HG03442 (cell line): ENCODE results near the gene CPHXL.
A peak's percentile ranks its signal among the peaks of the same experiment; 100 is the strongest.

Experiments used
- ATAC-seq: cut with Tn5 transposase; IDR thresholded peaks from one replicate; pipeline ENCODE4 v1.9.1; 2021; ENCODE audit warnings: mild to moderate bottlenecking, moderate library complexity; ENCODE audit not compliant: unreplicated experiment

Gene CPHXL

DNA sequence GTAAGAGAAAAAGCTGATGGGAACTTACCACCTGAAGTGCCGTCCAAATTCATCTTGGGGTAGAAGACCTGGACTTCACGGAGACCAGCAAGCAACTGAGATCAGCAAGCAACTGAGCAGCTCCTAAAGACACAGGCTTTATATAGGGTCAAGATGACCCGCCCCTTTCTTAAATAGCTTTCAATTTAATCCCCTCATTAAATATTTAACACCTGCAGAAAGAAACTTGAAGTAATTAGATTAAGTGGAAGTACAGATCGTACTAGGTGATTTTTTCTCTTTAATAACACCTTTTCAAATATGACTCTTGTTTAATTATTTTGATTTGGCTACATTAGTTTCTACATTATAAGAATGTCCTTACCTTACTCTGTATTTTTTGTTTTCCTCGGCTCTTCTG, at the start of gene CPHXL:
Gene CPHXL (minus strand): TSS at position 101 of the 400 bp plus-strand sequence. CDS start 48 bp downstream, at position 53.
- ATAC-seq: no peak

- no peak for ATAC-seq
Measured at GRCh38 chr16:75774197-75774596, 47.9 kb upstream of the CPHXL start.

DNA sequence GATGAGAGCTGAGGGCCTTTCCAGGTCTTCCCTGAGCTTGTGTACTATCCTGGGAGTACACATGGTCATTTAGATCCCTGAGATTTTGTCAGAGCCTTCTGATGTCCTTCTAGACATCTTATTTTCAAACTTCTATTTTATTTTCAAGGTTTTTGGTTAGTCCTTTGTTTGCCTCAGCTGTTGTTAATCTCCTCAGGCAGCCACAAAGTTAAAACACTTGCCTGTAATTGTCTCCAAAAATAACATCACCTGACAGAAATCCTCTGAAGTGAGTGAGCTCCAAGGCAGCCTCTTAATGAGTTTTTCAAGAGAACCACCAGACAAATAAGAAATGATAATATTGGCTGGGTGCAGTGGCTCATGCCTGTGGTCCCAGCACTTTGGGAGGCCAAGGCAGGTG, 43.8 kb upstream of the CPHXL start:
- ATAC-seq: no peak

- peak; percentile 85 for ATAC-seq
Measured at GRCh38 chr16:75764154-75764768, 38.0 kb upstream of the CPHXL start.

DNA sequence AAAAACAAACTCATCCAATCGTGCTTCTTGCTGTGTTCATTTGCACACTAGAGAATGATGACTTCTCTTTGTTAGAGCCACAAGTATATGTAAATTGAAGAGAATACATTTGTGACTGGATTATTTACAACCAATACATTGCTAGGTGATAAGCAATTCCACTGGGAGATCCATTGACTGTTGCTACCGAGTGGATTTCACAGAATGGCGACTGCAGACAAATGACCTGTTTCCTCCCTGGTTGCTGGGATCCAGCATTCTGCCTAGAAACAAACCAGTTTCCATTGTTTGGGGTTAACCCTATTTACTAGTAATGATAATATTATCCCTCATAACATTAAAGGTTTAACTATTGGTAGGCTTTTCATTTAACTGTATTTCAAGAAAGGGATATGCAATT, 36.9 kb upstream of the CPHXL start:
- no peak for ATAC-seq

DNA sequence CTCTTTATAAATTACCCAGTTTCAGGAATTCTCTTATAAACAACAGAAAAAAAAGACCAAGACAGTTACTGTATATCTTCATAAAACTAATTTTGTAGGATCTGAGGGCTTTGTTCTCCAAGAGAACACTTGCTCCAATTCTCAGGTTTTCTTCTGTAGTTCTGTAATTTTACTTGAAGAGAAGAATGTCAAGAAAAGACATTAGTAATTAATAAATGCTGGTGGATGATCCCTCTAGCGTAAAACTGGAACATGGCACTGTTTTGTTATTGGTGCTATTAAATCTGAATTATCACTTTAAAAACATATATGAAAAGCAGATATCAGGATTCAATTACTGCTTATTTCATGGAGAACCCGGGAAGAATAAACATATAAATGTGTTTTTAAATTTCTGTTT, 36.5 kb upstream of the CPHXL start:
- ATAC-seq: no peak

DNA sequence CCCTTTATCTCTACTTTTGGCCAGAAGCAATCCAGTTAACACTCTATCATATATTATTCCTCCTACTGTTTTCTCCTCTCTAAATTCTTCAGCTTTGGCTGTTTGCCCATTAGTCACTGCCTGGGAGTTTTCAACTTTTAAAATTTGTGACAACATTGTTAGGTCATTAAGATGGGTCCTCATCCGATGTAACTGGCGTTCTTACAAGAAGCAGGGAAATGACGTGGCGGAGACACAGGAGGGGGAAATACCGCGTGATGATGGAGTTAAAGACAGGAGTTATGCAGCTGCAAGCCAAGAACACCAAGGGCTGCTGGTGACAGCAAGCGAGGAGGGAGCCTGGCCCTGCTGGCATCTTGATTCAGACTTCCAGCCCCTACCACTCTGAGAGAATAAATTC, 34.8 kb upstream of the CPHXL start:
- peak; percentile 50 for ATAC-seq

DNA sequence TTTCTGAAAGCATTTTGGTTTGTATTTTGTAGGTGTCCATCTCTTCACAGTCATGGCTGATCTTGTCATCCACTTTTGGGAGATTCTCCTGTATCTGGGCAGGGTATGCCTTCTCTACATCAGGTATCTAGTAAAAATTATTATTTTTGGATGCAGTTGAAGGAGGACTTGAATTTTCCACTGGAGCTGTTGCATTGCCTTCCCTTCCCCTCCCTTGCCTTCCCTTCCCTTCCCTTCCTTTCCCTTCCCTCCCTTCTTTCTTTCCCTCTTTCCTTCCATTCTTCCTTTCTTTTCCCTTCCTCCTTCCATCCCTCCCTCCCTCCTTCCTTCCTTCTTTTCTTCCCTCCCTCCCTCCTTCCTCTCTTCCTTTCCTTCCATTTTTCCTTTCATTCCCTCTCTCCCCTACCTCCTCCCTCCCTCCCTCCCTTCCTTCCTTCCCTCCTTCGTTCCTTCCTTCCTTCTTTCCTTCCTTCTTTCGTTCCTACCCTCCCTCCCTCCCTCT, 33.8 kb upstream of the CPHXL start:
- no peak for ATAC-seq

GRCh38 chr16:75758215-75758614, 31.9 kb upstream of the CPHXL start:
- ATAC-seq: peak; percentile 32

DNA sequence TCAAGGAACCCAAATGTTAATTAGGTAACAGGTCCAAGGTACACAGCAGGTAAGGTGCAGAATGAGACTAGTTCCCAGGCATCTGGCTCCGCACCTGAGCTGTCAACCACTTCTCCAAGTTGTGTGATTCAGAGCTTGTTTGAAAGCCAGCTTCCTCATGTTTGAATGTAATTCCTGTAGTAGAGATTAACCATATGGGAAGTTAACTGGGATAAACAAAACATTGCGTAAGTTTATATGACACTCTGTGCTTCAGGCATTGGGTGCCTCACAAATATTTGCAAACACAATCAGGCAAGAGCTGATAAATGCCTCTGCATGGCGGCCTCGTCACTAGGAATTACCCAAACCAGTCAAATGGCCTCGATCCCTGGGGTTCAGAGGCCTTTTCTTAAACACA, 27.9 kb upstream of the CPHXL start:
- no peak for ATAC-seq

GRCh38 chr16:75750528-75750927, 24.2 kb upstream of the CPHXL start:
- no peak for ATAC-seq

- no peak for ATAC-seq
Measured at GRCh38 chr16:75746359-75746758, 20.1 kb upstream of the CPHXL start.

DNA sequence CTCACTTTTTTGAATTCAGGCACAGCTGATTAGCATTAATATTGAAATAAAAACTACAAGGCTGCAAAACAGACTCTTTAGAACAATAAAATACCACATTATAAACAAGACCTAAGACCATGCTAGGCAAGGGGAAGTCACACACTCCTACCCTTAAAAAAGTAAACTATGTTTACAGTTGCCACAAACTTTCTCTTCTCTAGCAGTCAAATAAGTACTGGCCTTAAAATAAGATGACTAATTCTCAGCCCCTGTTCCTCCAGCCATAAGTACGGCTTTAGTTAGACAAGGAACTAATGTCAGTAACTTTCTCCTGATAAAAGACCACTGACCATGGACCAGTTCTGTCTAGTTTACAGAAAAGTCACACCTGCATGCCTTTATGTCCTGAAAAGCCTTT, 19.5 kb upstream of the CPHXL start:
- peak; percentile 74 for ATAC-seq

- peak; percentile 48 for ATAC-seq
Measured at GRCh38 chr16:75745242-75745641, 19.0 kb upstream of the CPHXL start.

GRCh38 chr16:75742424-75743047, 16.2 kb upstream of the CPHXL start:
- no peak for ATAC-seq

DNA sequence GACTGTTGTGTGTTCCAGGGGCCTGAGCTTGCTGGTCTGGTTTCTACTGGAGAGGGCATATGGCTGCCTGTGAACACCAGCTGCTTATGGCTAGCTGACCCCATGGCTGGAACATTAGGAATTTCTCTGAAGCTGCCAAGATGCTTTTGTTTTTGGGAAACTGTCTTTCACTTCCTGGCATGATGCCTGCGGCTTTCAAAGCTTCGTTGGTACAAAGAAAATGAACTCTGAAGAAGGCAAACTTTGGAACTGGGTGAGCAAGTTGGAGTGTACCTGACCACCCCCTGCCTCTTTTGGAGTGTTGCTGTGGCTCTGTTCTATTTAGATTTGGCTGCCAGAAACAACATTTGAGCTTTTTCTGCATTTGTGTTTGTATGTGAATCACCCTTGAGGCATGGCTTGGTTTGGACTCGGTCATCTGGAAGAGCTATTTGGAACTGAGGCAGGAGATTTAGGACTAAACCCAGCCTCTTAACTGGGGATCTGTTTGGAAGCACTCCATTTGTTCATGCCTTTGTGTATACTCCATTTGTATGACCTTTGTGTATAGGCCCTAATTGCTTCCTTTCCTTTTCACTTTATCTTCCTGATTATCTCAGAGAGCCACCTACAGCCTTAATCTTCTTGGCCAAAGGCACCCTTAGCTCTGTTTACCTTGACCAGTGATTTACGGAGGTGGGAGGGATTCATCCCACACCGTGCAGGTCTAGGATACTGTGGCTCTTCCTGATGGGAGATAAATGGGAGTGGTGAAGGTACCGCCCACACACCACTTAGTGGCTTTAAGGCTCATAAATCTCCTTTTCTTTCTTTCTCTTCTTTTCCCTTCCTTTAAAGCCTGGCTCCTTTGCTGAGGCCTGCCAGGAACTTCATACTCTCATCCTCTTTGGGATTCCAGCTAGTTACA, 7.3 kb upstream of the CPHXL start:
- no peak for ATAC-seq

DNA sequence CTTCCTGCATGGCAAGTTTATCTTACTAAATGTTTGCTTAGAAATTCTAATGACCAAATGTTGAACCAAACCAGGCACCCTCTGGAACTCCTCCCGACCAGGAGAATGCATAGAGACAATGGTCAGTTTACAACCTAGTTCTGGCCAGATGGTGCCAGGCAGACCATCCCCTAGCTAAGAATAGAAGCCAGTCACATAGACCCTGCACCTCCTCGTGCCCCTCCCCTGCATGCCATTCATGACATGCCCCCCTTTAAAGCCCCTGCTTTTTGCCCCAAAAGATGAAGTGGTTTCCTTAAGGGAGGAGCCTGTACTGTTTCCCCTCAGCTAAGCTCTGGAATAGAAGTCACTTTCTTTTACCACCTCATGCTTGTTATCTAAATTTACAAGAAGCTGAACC, 6.6 kb upstream of the CPHXL start:
- ATAC-seq: no peak

DNA sequence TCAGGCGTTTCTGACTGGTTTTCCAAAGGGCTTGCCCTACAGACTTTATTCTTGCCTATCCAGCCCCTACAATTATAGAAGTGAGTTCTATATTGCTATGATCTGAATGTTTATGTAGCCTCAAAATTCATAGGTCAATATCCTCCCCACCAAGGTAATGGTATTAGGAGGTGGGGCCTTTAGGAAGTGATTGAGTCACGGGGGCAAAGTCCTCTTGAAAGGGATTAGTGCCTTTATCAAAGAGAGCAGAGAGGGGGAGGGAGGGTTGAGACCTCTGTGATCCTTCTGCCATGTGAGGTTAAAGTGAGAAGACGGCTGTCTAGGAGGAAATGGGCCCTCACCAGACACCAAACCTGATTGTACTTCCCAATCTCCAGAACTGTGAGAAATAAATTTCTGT, 931 bp upstream of the CPHXL start:
- ATAC-seq: no peak

GRCh38 chr16:75718452-75718851, 7.8 kb downstream of the CPHXL start:
- ATAC-seq: no peak

DNA sequence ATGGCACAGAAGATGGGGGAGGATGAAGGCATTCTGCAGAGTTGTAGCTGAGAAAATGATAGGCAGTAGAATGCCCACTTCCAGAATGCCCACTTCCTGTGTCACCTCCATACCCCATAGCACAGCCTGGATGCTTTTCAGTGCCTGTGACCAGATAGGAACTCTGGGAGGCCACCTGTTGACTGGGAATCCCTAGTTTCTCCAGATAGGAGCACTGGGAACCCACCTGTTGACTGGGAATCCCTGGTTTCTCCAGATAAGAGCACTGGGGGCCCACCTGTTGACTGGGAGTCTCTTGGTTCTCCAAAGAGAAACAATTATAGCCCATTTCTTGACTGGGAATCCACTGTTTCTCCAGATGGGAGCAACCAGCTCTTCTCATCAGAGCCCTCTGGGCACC, 11.6 kb downstream of the CPHXL start:
- no peak for ATAC-seq

DNA sequence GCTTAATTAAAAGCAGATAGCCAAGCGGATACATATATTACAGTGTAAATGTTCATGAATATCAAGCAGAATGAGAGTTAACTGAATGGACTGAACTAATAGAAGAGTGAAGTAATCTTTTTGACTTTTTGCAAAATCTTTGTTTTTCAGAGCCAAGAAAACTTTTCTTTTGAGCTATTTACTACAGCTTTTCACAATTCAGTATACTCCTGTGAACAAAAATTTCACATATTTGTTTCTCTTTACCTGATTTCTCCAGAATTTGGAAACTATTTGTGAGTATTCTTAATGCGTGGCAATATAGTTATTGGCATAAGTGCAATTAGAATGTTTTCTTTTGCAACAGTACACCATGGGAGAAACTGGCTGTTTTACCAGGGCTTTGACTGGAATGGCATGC, 15.9 kb downstream of the CPHXL start:
- ATAC-seq: no peak

DNA sequence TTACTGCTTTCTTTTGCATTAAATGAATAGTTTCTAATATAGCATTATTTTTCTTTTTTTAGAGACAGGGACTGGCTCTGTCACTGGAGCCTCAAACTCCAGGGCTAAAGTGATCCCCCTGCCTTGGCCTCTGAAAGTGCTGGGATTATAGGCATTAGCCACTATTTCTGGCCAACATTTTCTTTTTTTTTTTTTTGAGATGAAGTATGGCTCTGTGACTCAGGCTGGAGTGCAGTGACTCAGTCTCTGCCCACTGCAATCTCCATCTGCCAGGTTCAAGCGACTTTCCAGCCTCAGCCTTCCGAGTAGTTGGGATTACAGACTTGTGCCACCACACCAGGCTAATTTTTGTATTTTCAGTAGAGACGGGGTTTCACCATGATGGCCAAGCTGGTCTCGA, 23.0 kb downstream of the CPHXL start:
- ATAC-seq: no peak
